ENCODE data around the gene MLPH.

MLPH gene

GRCh38 chr2:237603718-237604362 lies 116.8 kb downstream of the MLPH start:
- TF ChIP-seq CTCF (IDR thresholded peaks at IDR 0.05; ENCODE audit: insufficient read depth, missing control alignments): no peak
- DNase-seq (ENCODE audit: insufficient read length, low spot score) (no peak), FAIRE-seq (no peak)

GRCh38 chr2:237604391-237604790 lies 117.3 kb downstream of the MLPH start:
- no peak for FAIRE-seq

More at GRCh38 chr2:237604391-237604790, 117.3 kb downstream of the MLPH start:
- no peak for DNase-seq (ENCODE audit: insufficient read length, low spot score)
- TF ChIP-seq CTCF (IDR thresholded peaks at IDR 0.05; ENCODE audit: insufficient read depth, missing control alignments): no peak

Data from D721Med (cell line).